ENCODE measurements around the gene CCDC85C.

- TF ChIP-seq ZBTB7A (IDR thresholded peaks at IDR 0.05; ENCODE audit: low read depth) (no peak), EP300 (IDR thresholded peaks at IDR 0.05; ENCODE audit: borderline replicate concordance) (no peak), REST (IDR thresholded peaks at IDR 0.05; ENCODE audit: low read depth) (no peak), CEBPB (IDR thresholded peaks at IDR 0.05) (no peak), USF1 (IDR thresholded peaks at IDR 0.05) (no peak), TAF1 (IDR thresholded peaks at IDR 0.05; ENCODE audit: low read depth) (no peak), MAX (IDR thresholded peaks at IDR 0.05) (no peak), RAD21 (IDR thresholded peaks at IDR 0.05; ENCODE audit: low read depth) (no peak), YY1 (IDR thresholded peaks at IDR 0.05; ENCODE audit: low read depth) (no peak), EGR1 (IDR thresholded peaks at IDR 0.05) (no peak), CREB1 (IDR thresholded peaks at IDR 0.05; ENCODE audit: low read depth) (no peak), FOXM1 (IDR thresholded peaks at IDR 0.05; ENCODE audit: borderline replicate concordance, low read depth) (no peak), TCF12 (IDR thresholded peaks at IDR 0.05; ENCODE audit: low read depth) (no peak), NFIC (IDR thresholded peaks at IDR 0.05) (no peak)
Observed at GRCh38 chr14:99509871-99510555, 94.0 kb downstream of the CCDC85C start.
